A549 (cell line): Measurements from ENCODE around the gene FKBP4.

Experiments
- BHLHE40 ChIP-seq: IDR thresholded peaks from 2 replicates; pipeline ENCODE4 v1.6.1; 2012; ENCODE audit warnings: low read depth, low read length, inconsistent platforms
- CBX8 ChIP-seq: fragments of 200-600 bp; sonication (generic); IDR thresholded peaks from 2 replicates; pipeline ENCODE4 v1.6.1; 2016
- CHD2 ChIP-seq: fragments of 150-350 bp; IDR thresholded peaks from 2 replicates; pipeline ENCODE4 v1.6.1; 2014; ENCODE audit warnings: low read length; ENCODE audit not compliant: partially characterized antibody
- EHMT2 ChIP-seq: fragments of 200-600 bp; sonication (generic); IDR thresholded peaks from 2 replicates; pipeline ENCODE4 v1.6.1; 2016; ENCODE audit warnings: antibody characterized with exemption, low read depth, mild to moderate bottlenecking, moderate library complexity
- FOSB ChIP-seq: fragments of 250-450 bp; sonication (Bioruptor Pico); IDR thresholded peaks from 2 replicates; pipeline ENCODE4 v1.5.0; 2020; ENCODE audit warnings: mild to moderate bottlenecking, moderate library complexity
- HOXB5 ChIP-seq: fragments of 250-450 bp; sonication (Bioruptor Pico); IDR thresholded peaks from 2 replicates; pipeline ENCODE4 v1.5.0; 2020; ENCODE audit warnings: mild to moderate bottlenecking, moderate library complexity
- JUNB ChIP-seq: fragments of >200 bp; sonication (Bioruptor Twin); formaldehyde crosslinking; IDR thresholded peaks from 2 replicates; pipeline ENCODE4 v1.6.1; 2016
- KDM5A ChIP-seq: fragments of 200-600 bp; sonication (generic); IDR thresholded peaks from 2 replicates; pipeline ENCODE4 v1.6.1; 2016; ENCODE audit warnings: antibody characterized with exemption, mild to moderate bottlenecking
- MYC ChIP-seq: IDR thresholded peaks from 2 replicates; pipeline ENCODE4 v1.6.1; 2012; ENCODE audit warnings: mild to moderate bottlenecking, inconsistent platforms, low read length, improper control_type of control experiment, borderline replicate concordance
- POLR2A ChIP-seq: IDR thresholded peaks from 2 replicates; pipeline ENCODE4 v1.6.1; 2012; ENCODE audit warnings: mild to moderate bottlenecking, low read length
- RCOR1 ChIP-seq: fragments of 150-350 bp; IDR thresholded peaks from 2 replicates; pipeline ENCODE4 v1.6.1; 2014; ENCODE audit warnings: antibody characterized with exemption, low read length, low read depth
- RFX5 ChIP-seq: fragments of 450-650 bp; IDR thresholded peaks from 2 replicates; pipeline ENCODE4 v1.7.1; 2014; ENCODE audit warnings: antibody characterized with exemption, mild to moderate bottlenecking, moderate library complexity
- TF ChIP-seq, protein P1 (sequence below): fragments of >200 bp; sonication (Bioruptor Twin); formaldehyde crosslinking; IDR thresholded peaks from 3 replicates; pipeline ENCODE4 v1.5.1; 2016
- TF ChIP-seq, protein P2 (sequence below): fragments of 150-350 bp; IDR thresholded peaks from 2 replicates; pipeline ENCODE4 v1.6.1; 2014; ENCODE audit warnings: low read depth, mild to moderate bottlenecking, low read length

DNA sequence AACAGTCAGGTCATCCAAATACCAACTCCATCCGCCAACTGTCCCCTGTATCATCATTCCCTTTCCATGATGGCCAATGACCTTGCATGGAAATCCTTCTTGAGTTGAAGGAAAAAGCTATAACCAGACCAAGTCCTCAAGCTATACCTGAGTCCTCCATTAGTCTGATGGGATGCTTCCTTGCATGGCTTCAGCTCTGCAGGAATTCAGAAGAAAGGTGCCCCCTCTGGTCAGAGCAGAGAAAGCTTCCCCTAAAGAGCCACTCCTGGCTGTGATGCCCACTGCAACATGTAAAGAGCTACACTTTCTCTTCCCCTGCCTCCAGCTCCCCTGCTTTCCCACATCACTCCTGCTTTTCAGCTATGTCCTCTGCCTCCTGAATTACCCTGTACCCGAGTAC, 43.1 kb upstream of the FKBP4 start:
- TF ChIP-seq EHMT2 (no peak), KDM5A (no peak), HOXB5 (CRISPR knock-in tag) (no peak), JUNB (no peak), RFX5 (no peak), MYC (no peak), FOSB (CRISPR knock-in tag) (no peak), POLR2A (no peak), BHLHE40 (no peak), RCOR1 (no peak), CHD2 (no peak), CBX8 (no peak)
- TF ChIP-seq, protein P1, sequence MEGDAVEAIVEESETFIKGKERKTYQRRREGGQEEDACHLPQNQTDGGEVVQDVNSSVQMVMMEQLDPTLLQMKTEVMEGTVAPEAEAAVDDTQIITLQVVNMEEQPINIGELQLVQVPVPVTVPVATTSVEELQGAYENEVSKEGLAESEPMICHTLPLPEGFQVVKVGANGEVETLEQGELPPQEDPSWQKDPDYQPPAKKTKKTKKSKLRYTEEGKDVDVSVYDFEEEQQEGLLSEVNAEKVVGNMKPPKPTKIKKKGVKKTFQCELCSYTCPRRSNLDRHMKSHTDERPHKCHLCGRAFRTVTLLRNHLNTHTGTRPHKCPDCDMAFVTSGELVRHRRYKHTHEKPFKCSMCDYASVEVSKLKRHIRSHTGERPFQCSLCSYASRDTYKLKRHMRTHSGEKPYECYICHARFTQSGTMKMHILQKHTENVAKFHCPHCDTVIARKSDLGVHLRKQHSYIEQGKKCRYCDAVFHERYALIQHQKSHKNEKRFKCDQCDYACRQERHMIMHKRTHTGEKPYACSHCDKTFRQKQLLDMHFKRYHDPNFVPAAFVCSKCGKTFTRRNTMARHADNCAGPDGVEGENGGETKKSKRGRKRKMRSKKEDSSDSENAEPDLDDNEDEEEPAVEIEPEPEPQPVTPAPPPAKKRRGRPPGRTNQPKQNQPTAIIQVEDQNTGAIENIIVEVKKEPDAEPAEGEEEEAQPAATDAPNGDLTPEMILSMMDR: no peak
- TF ChIP-seq, protein P2, sequence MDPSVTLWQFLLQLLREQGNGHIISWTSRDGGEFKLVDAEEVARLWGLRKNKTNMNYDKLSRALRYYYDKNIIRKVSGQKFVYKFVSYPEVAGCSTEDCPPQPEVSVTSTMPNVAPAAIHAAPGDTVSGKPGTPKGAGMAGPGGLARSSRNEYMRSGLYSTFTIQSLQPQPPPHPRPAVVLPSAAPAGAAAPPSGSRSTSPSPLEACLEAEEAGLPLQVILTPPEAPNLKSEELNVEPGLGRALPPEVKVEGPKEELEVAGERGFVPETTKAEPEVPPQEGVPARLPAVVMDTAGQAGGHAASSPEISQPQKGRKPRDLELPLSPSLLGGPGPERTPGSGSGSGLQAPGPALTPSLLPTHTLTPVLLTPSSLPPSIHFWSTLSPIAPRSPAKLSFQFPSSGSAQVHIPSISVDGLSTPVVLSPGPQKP: no peak
